ENCODE data around the gene KIF21A. TPM values are rescaled to one million over a fixed set of nuclear protein-coding genes. Genes with fewer than 3 reads are reported as not detected.

The KIF21A gene
- total RNA-seq, 1 donor from 2014 or later = 57.3 TPM

DNA sequence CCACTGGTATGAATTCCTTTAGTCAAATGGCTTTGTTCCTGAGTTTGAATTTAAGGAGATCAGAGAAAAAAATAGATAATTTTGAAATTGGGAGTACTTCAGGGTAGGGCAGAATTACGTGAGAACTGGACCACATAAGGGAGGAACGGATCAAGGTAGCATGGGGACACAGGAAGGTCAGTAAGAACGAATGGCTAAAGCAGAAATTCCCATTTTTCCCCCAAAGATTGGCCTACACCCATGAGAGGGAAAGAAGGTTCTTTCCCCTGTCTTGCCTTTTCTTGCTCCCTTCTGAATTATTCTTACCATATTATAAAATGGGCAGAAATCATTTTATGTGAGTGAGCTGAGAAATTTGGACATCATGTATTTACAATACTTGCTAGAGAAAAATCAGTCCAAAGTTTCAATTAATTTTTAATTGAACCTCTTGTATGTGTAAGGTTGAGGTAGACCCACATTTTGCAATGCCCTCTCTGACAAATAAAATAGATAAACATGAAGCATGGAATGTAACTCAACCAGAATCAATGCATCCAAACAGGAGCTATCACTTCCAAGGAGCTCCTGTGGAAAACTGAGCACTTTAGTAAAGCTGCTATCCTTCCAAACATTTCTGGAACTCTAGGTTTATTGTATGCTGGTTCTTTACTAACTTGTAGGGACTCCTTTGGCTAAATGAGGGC is 93.8 kb downstream of the KIF21A start:
- no peak for TF ChIP-seq CTCF (IDR thresholded peaks at IDR 0.05; ENCODE audit: unreplicated experiment)
- H3K36me3 Mint-ChIP-seq (ENCODE audit: insufficient read depth) = peaks cover 8% of the 10 kb centered on the region
- H3K4me3 Mint-ChIP-seq (ENCODE audit: low read depth) = no peak overlapping the region
- H3K9me3 Mint-ChIP-seq (ENCODE audit: low read depth) = no peaks in the 10 kb centered on the region
- no peaks in the 10 kb centered on the region for H3K27me3 Mint-ChIP-seq
- DNase-seq (ENCODE audit: low spot score, unreplicated experiment) = no peak
- peaks cover 10% of the 10 kb centered on the region for H3K4me1 Mint-ChIP-seq (ENCODE audit: low read depth)
- peak overlapping the region; percentile 32 for H3K27ac Mint-ChIP-seq

DNA sequence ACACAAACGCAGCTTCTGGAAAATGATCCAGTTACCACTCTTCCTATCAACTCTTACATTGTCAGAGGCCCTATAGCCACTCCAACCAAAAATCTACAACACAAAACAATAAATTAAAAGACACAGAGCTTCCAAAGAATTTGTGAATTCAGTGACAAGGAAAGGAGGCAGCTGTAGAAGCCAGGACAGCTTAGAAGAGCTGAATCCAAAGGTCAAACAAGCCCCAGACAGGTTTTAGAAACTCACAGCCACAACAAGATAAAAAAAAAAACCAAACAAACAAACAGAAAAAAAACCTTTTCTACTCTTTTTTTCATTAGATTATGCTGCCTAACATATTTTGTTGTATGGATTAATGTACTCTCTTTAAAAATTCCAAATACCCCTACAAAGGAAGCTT is 94.4 kb downstream of the KIF21A start:
- H3K36me3 Mint-ChIP-seq (ENCODE audit: insufficient read depth) = peaks cover 8% of the 10 kb centered on the region
- no peak overlapping the region for H3K27ac Mint-ChIP-seq

GRCh38 chr12:39344926-39345325 is 98.0 kb downstream of the KIF21A start:
- Mint-ChIP-seq H3K4me1 (ENCODE audit: low read depth) (peaks cover 10% of the 10 kb centered on the region), H3K4me3 (ENCODE audit: low read depth) (no peak overlapping the region), H3K27me3 (no peaks in the 10 kb centered on the region), H3K9me3 (ENCODE audit: low read depth) (no peaks in the 10 kb centered on the region), H3K36me3 (ENCODE audit: insufficient read depth) (peaks cover 11% of the 10 kb centered on the region), H3K27ac (no peak overlapping the region)
- DNase-seq (ENCODE audit: low spot score, unreplicated experiment) = no peak
- no peak for TF ChIP-seq CTCF (IDR thresholded peaks at IDR 0.05; ENCODE audit: unreplicated experiment)

More for the DNA sequence above, 94.4 kb downstream of the KIF21A start:
- peaks cover 10% of the 10 kb centered on the region for H3K4me1 Mint-ChIP-seq (ENCODE audit: low read depth)
- H3K27me3 Mint-ChIP-seq = no peaks in the 10 kb centered on the region
- no peak overlapping the region for H3K4me3 Mint-ChIP-seq (ENCODE audit: low read depth)
- no peak for TF ChIP-seq CTCF (IDR thresholded peaks at IDR 0.05; ENCODE audit: unreplicated experiment)
- no peak for DNase-seq (ENCODE audit: low spot score, unreplicated experiment)
- no peaks in the 10 kb centered on the region for H3K9me3 Mint-ChIP-seq (ENCODE audit: low read depth)

GRCh38 chr12:39343665-39344064 is 99.3 kb downstream of the KIF21A start:
- H3K4me3 Mint-ChIP-seq (ENCODE audit: low read depth) = no peak overlapping the region
- H3K27me3 Mint-ChIP-seq = no peaks in the 10 kb centered on the region
- H3K4me1 Mint-ChIP-seq (ENCODE audit: low read depth) = peaks cover 7% of the 10 kb centered on the region
- H3K9me3 Mint-ChIP-seq (ENCODE audit: low read depth) = no peaks in the 10 kb centered on the region
- no peak overlapping the region for H3K27ac Mint-ChIP-seq
- TF ChIP-seq CTCF (IDR thresholded peaks at IDR 0.05; ENCODE audit: unreplicated experiment) = no peak
- H3K36me3 Mint-ChIP-seq (ENCODE audit: insufficient read depth) = peaks cover 8% of the 10 kb centered on the region
- DNase-seq (ENCODE audit: low spot score, unreplicated experiment) = no peak

DNA sequence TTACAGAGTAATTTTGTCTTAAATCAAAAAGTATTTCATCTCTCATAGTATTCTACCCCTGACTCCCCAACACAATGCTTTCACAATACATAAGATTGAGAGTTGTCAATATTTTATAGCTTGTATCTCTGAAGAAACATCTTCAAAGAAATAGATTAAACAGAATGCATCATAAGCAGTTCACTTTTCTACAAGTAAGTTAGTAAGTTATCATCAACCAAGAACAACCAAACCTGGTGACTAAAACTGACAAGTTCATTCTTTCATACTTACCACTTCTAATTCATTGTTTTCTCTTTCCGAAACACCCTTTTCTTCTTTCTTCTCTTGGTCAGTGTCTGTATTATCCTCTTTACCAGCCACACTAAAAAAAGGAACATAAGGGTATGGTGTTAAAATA is 101.2 kb downstream of the KIF21A start:
- Mint-ChIP-seq H3K4me3 (ENCODE audit: low read depth) (no peak overlapping the region), H3K27ac (no peak overlapping the region), H3K9me3 (ENCODE audit: low read depth) (no peaks in the 10 kb centered on the region), H3K4me1 (ENCODE audit: low read depth) (peaks cover 2% of the 10 kb centered on the region), H3K36me3 (ENCODE audit: insufficient read depth) (peaks cover 7% of the 10 kb centered on the region), H3K27me3 (no peaks in the 10 kb centered on the region)
- DNase-seq (ENCODE audit: low spot score, unreplicated experiment) = no peak
- TF ChIP-seq CTCF (IDR thresholded peaks at IDR 0.05; ENCODE audit: unreplicated experiment) = no peak

Measured in progenitor cell of endocrine pancreas (in vitro differentiated cells).